Mucosa of rectum (tissue), 2 donors: ENCODE data around the gene TMEFF2.
"Not testable (repeated sequence)": the region's sequence is repeated elsewhere in the genome, so short reads cannot be mapped to it uniquely, and the experiment has no call there.

Source experiments
- H3K27ac ChIP-seq, 2 donors: one replicate each; pipeline ENCODE4 v1.7.0; 2013; ENCODE audit warnings: inconsistent platforms in 2 of 2, low read depth in 2 of 2, low read length in 2 of 2
- H3K27me3 ChIP-seq, 2 donors: one replicate each; pipeline ENCODE4 v1.7.0; 2013; ENCODE audit warnings: low read length in 2 of 2; ENCODE audit not compliant: control insufficient read depth in 2 of 2, insufficient read depth in 2 of 2
- H3K36me3 ChIP-seq, 2 donors: one replicate each; pipeline ENCODE4 v1.7.0; 2013; ENCODE audit warnings: low read length in 2 of 2; ENCODE audit not compliant: control insufficient read depth in 2 of 2, insufficient read depth in 2 of 2
- H3K4me1 ChIP-seq, 2 donors: one replicate each; pipeline ENCODE4 v1.7.0; 2013; ENCODE audit warnings: low read length in 2 of 2, mild to moderate bottlenecking in 1 of 2; ENCODE audit not compliant: control insufficient read depth in 2 of 2, insufficient read depth in 2 of 2
- H3K4me3 ChIP-seq, 2 donors: one replicate each; pipeline ENCODE4 v1.7.0; 2013; ENCODE audit warnings: low read length in 2 of 2
- H3K9ac ChIP-seq, 2 donors: one replicate each; pipeline ENCODE4 v1.7.0; 2013; ENCODE audit warnings: low read length in 2 of 2, low read depth in 1 of 2, mild to moderate bottlenecking in 1 of 2
- H3K9me3 ChIP-seq, 2 donors: one replicate each; pipeline ENCODE4 v1.7.0; 2013; ENCODE audit warnings: low read length in 2 of 2; ENCODE audit not compliant: control insufficient read depth in 2 of 2
- donor health status: healthy.
- donor health status: Normal muscosa, but diverticular disease.

Gene TMEFF2

GRCh38 chr2:191929288-191929687 lies 265.4 kb downstream of the TMEFF2 start:
- Histone ChIP-seq H3K27me3 (no peaks in the 10 kb centered on the region), H3K9me3 (no peaks in the 10 kb centered on the region), H3K4me1 (peaks cover 15 to 21% of the 10 kb centered on the region in 2 donors), H3K27ac (no peak overlapping the region), H3K4me3 (no peak overlapping the region), H3K36me3 (no peaks in the 10 kb centered on the region), H3K9ac (no peak overlapping the region)

GRCh38 chr2:191927991-191928390 lies 266.7 kb downstream of the TMEFF2 start:
- H3K4me3 ChIP-seq, result no peak overlapping the region
- no peaks in the 10 kb centered on the region for H3K36me3 ChIP-seq
- no peak overlapping the region for H3K27ac ChIP-seq
- H3K4me1 ChIP-seq, result peaks cover 14 to 16% of the 10 kb centered on the region in 2 donors
- no peaks in the 10 kb centered on the region for H3K9me3 ChIP-seq
- H3K9ac ChIP-seq, result no peak overlapping the region
- H3K27me3 ChIP-seq, result no peaks in the 10 kb centered on the region

- Histone ChIP-seq H3K27me3 (no peaks in the 10 kb centered on the region), H3K27ac (no peak overlapping the region), H3K9ac (no peak overlapping the region), H3K4me3 (no peak overlapping the region), H3K4me1 (peaks cover 9 to 10% of the 10 kb centered on the region in 2 donors), H3K9me3 (no peaks in the 10 kb centered on the region), H3K36me3 (no peaks in the 10 kb centered on the region)
Measured at GRCh38 chr2:191927319-191927867, 267.3 kb downstream of the TMEFF2 start.

- Histone ChIP-seq H3K36me3 (no peaks in the 10 kb centered on the region), H3K27ac (no peak overlapping the region), H3K9me3 (no peaks in the 10 kb centered on the region), H3K4me3 (no peak overlapping the region), H3K27me3 (no peaks in the 10 kb centered on the region), H3K4me1 (peaks cover 7 to 9% of the 10 kb centered on the region in 2 donors), H3K9ac (no peak overlapping the region)
Measured at GRCh38 chr2:191926671-191927070, 268.1 kb downstream of the TMEFF2 start.

GRCh38 chr2:191923652-191923997 lies 271.1 kb downstream of the TMEFF2 start:
- Histone ChIP-seq H3K9me3 (no peaks in the 10 kb centered on the region), H3K4me3 (no peak overlapping the region), H3K9ac (no peak overlapping the region), H3K27ac (no peak overlapping the region), H3K4me1 (peaks cover 3 to 5% of the 10 kb centered on the region in 2 donors), H3K27me3 (no peaks in the 10 kb centered on the region), H3K36me3 (no peaks in the 10 kb centered on the region)

GRCh38 chr2:191922736-191923651 lies 271.7 kb downstream of the TMEFF2 start:
- no peak overlapping the region for H3K9ac ChIP-seq
- H3K9me3 ChIP-seq, result no peaks in the 10 kb centered on the region
- H3K4me3 ChIP-seq, result no peak overlapping the region
- H3K27ac ChIP-seq, result no peak overlapping the region
- H3K27me3 ChIP-seq, result no peaks in the 10 kb centered on the region
- no peaks in the 10 kb centered on the region for H3K36me3 ChIP-seq
- peaks cover 3 to 5% of the 10 kb centered on the region in 2 donors for H3K4me1 ChIP-seq

GRCh38 chr2:191921650-191922049 lies 273.1 kb downstream of the TMEFF2 start:
- not testable (repeated sequence) for H3K9ac ChIP-seq, H3K27ac ChIP-seq, H3K27me3 ChIP-seq, H3K4me3 ChIP-seq, H3K9me3 ChIP-seq, H3K4me1 ChIP-seq, H3K36me3 ChIP-seq

- Histone ChIP-seq H3K4me1 (no peaks in the 10 kb centered on the region), H3K4me3 (no peak overlapping the region), H3K9ac (no peak overlapping the region), H3K27ac (no peak overlapping the region), H3K27me3 (no peaks in the 10 kb centered on the region), H3K36me3 (no peaks in the 10 kb centered on the region), H3K9me3 (no peaks in the 10 kb centered on the region)
Measured at GRCh38 chr2:191920502-191920901, 274.2 kb downstream of the TMEFF2 start.

GRCh38 chr2:191917967-191918651 lies 276.6 kb downstream of the TMEFF2 start:
- no peaks in the 10 kb centered on the region for H3K9me3 ChIP-seq
- no peaks in the 10 kb centered on the region for H3K36me3 ChIP-seq
- H3K4me3 ChIP-seq, result no peak overlapping the region
- H3K27me3 ChIP-seq, result no peaks in the 10 kb centered on the region
- no peak overlapping the region for H3K27ac ChIP-seq
- no peak overlapping the region for H3K9ac ChIP-seq
- no peaks in the 10 kb centered on the region for H3K4me1 ChIP-seq

- Histone ChIP-seq H3K4me3 (no peak overlapping the region), H3K27ac (no peak overlapping the region), H3K9me3 (no peaks in the 10 kb centered on the region), H3K36me3 (no peaks in the 10 kb centered on the region), H3K9ac (no peak overlapping the region), H3K27me3 (no peaks in the 10 kb centered on the region), H3K4me1 (no peaks in the 10 kb centered on the region)
Measured at GRCh38 chr2:191917430-191917881, 277.3 kb downstream of the TMEFF2 start.
